ENCODE data around the gene SRGAP1. TPM values are rescaled to one million over a fixed set of nuclear protein-coding genes. Genes with fewer than 3 reads are reported as not detected.

SRGAP1 gene
- total and polyA plus RNA-seq, 2 of the 4 experiments (the other 2 are of a cell fraction), result 10.0 to 10.2 TPM

DNA sequence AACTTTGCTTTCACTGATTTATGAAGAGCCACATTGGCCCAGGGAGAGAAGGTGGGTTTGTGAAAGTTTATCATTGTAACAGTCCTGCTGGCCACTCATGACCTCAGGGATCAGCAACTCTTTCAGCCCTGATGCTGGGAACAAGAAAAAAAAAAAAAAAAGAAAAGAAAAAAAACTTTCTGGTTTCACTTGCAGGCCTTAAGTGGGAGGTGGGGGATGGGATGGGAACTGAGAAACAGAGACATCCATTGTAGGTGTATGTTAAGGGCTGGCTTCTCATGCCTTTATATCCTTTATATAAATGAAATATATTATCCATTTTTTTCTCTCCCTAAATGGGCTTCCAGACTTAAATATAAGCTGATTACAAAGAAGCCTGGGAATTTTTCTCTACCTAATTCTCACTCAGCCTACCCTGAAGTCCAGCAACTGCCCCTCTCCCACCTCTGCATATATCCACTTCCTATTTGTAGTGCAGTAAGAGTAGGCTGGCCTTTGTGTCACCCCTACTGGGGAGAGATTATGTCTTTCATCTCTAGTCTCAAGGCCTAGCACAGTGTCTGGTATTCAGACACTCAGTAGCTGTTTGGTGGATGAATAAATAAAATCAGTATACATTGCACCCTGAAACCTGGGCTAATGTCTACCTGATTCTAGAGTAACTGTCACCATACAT, 190.5 kb downstream of the SRGAP1 start:
- Histone ChIP-seq H3K9me3 (ENCODE audit: control insufficient read depth, insufficient read depth, low read length) (no peaks in the 10 kb centered on the region), H3K36me3 (ENCODE audit: control insufficient read depth, insufficient read depth, low read length) (peaks cover 12% of the 10 kb centered on the region), H2AK9ac (replicated peaks; ENCODE audit: low read depth, low read length, poor library complexity) (no peak overlapping the region), H2AFZ (replicated peaks; ENCODE audit: low read length, poor library complexity) (no peak overlapping the region), H4K91ac (ENCODE audit: insufficient read depth, low read depth, low read length) (no peak overlapping the region), H3K56ac (ENCODE audit: extremely low read depth, insufficient read depth, low read length) (no peak overlapping the region), H3K14ac (replicated peaks; ENCODE audit: low read depth, low read length) (no peak overlapping the region), H3K9ac (ENCODE audit: low read depth, low read length) (no peak overlapping the region), H2BK20ac (ENCODE audit: low read depth, low read length) (no peak overlapping the region), H2BK120ac (ENCODE audit: low read depth, low read length) (no peak overlapping the region), H3K4ac (ENCODE audit: low read depth, low read length) (no peak overlapping the region), H3K4me1 (ENCODE audit: control insufficient read depth, insufficient read depth, low read length) (peaks cover 3% of the 10 kb centered on the region), H4K5ac (ENCODE audit: low read depth, low read length) (no peak overlapping the region; the same call in 1 of the 2 replicates), H3K27me3 (ENCODE audit: control insufficient read depth, insufficient read depth, low read length) (no peaks in the 10 kb centered on the region), H2BK15ac (ENCODE audit: low read depth, low read length) (no peak overlapping the region), H3K79me1 (ENCODE audit: low read depth in 1 of 2, low read length in 2 of 2) (peaks cover 36 to 74% of the 10 kb centered on the region in 2 experiments), H4K8ac (ENCODE audit: low read depth in 2 of 2, low read length in 2 of 2) (no peak overlapping the region), H2AK5ac (ENCODE audit: low read depth, low read length) (no peak overlapping the region), H3K27ac (ENCODE audit: insufficient read depth, low read length) (no peak overlapping the region), H2BK5ac (ENCODE audit: low read depth, low read length, poor library complexity, severe bottlenecking) (no peak overlapping the region), H4K20me1 (ENCODE audit: insufficient read depth, low read length) (no peaks in the 10 kb centered on the region), H3K4me3 (ENCODE audit: insufficient read depth, low read depth, low read length) (no peak overlapping the region), H3K18ac (ENCODE audit: low read depth, low read length) (no peak overlapping the region), H3K4me2 (ENCODE audit: low read depth, low read length) (no peak overlapping the region), H3K23ac (ENCODE audit: low read depth, low read length) (no peak overlapping the region), H3K9me1 (ENCODE audit: insufficient read depth, low read length) (peaks cover 5% of the 10 kb centered on the region)
- ATAC-seq (ENCODE audit: low read depth), result no peak
- TF ChIP-seq RAD21 (IDR thresholded peaks at IDR 0.05; ENCODE audit: low read length) (no peak), POLR2A (IDR thresholded peaks at IDR 0.05; ENCODE audit: low read depth, low read length) (no peak), MAZ (IDR thresholded peaks at IDR 0.05; ENCODE audit: borderline replicate concordance, low read depth, low read length) (no peak), BHLHE40 (IDR thresholded peaks at IDR 0.05; ENCODE audit: low read depth, low read length) (no peak), MXI1 (IDR thresholded peaks at IDR 0.05; ENCODE audit: borderline replicate concordance, low read depth, low read length) (no peak), CEBPB (IDR thresholded peaks at IDR 0.05; ENCODE audit: low read depth, low read length) (no peak), MAFK (IDR thresholded peaks at IDR 0.05; ENCODE audit: low read depth, low read length) (no peak), RFX5 (IDR thresholded peaks at IDR 0.05; ENCODE audit: low read depth, low read length) (no peak), FOS (IDR thresholded peaks at IDR 0.05; ENCODE audit: low read depth, low read length) (no peak), CHD1 (IDR thresholded peaks at IDR 0.05; ENCODE audit: low read depth, low read length) (no peak), NFE2L2 (IDR thresholded peaks at IDR 0.05; ENCODE audit: low read depth, low read length) (no peak), SMC3 (IDR thresholded peaks at IDR 0.05; ENCODE audit: low read depth, low read length) (no peak), RCOR1 (IDR thresholded peaks at IDR 0.05; ENCODE audit: insufficient replicate concordance, low read length) (no peak)
- TF ChIP-seq, protein P1, sequence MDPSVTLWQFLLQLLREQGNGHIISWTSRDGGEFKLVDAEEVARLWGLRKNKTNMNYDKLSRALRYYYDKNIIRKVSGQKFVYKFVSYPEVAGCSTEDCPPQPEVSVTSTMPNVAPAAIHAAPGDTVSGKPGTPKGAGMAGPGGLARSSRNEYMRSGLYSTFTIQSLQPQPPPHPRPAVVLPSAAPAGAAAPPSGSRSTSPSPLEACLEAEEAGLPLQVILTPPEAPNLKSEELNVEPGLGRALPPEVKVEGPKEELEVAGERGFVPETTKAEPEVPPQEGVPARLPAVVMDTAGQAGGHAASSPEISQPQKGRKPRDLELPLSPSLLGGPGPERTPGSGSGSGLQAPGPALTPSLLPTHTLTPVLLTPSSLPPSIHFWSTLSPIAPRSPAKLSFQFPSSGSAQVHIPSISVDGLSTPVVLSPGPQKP (IDR thresholded peaks at IDR 0.05; ENCODE audit: borderline replicate concordance, low read depth, low read length), result no peak
- TF ChIP-seq, protein P2, sequence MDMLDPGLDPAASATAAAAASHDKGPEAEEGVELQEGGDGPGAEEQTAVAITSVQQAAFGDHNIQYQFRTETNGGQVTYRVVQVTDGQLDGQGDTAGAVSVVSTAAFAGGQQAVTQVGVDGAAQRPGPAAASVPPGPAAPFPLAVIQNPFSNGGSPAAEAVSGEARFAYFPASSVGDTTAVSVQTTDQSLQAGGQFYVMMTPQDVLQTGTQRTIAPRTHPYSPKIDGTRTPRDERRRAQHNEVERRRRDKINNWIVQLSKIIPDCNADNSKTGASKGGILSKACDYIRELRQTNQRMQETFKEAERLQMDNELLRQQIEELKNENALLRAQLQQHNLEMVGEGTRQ (IDR thresholded peaks at IDR 0.05; ENCODE audit: low read depth, low read length), result no peak
- TF ChIP-seq, protein P3, sequence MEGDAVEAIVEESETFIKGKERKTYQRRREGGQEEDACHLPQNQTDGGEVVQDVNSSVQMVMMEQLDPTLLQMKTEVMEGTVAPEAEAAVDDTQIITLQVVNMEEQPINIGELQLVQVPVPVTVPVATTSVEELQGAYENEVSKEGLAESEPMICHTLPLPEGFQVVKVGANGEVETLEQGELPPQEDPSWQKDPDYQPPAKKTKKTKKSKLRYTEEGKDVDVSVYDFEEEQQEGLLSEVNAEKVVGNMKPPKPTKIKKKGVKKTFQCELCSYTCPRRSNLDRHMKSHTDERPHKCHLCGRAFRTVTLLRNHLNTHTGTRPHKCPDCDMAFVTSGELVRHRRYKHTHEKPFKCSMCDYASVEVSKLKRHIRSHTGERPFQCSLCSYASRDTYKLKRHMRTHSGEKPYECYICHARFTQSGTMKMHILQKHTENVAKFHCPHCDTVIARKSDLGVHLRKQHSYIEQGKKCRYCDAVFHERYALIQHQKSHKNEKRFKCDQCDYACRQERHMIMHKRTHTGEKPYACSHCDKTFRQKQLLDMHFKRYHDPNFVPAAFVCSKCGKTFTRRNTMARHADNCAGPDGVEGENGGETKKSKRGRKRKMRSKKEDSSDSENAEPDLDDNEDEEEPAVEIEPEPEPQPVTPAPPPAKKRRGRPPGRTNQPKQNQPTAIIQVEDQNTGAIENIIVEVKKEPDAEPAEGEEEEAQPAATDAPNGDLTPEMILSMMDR (conservative IDR thresholded peaks at IDR 0.05; ENCODE audit: low read depth, low read length), result no peak
- no TSS peak for BruUV-seq (replicated peaks)
- intact Hi-C loops (cut with micrococcal nuclease), result no loop called here
- in situ Hi-C loops (cut with MboI; ENCODE audit: low sequenced_read_pairs), result no loop called here
- no peak for DNase-seq
- POLR2A ChIA-PET (ENCODE audit: unreplicated experiment), result no interaction called here
- CTCF ChIA-PET, result no interaction called here
- dilution Hi-C loops (cut with HindIII; ENCODE audit: low sequenced_read_pairs, unreplicated experiment), result no loop called here
